Psoas muscle (tissue), 8 donors: ENCODE measurements around the gene GDPD5. TPM values are rescaled to one million over a fixed set of nuclear protein-coding genes. Genes with fewer than 3 reads are reported as not detected.

Experiments used
- ATAC-seq, 4 donors: fragments of 200-7000 bp; cut with Tn5 transposase; one replicate each; pipeline ENCODE4 v1.9.1; 2020; ENCODE audit warnings: moderate library complexity in 3 of 4, mild to moderate bottlenecking in 2 of 4
- DNase-seq, 2 donors: peaks; one replicate each; pipeline ENCODE4 v3.0.0-alpha.2; 2020
- H3K27ac ChIP-seq: fragments of 200-600 bp; one replicate; pipeline ENCODE4 v1.8.0; 2022
- H3K27me3 ChIP-seq, 3 donors: fragments of 200-600 bp in 1 of 3; one replicate each; pipeline versions ENCODE4 v1.6.1 to v1.8.0; 2013 to 2022; ENCODE audit warnings: low read length in 2 of 3, mild to moderate bottlenecking in 2 of 3, moderate library complexity in 1 of 3; ENCODE audit not compliant: insufficient read depth in 3 of 3
- H3K36me3 ChIP-seq, 2 donors: fragments of 200-600 bp in 1 of 2; one replicate each; pipeline versions ENCODE4 v1.6.1 to v1.8.0; 2013 to 2022; ENCODE audit warnings: low read depth in 1 of 2, mild to moderate bottlenecking in 1 of 2, moderate library complexity in 1 of 2; ENCODE audit not compliant: insufficient read depth in 1 of 2
- H3K4me1 ChIP-seq: fragments of 200-600 bp; one replicate; pipeline ENCODE4 v1.8.0; 2022
- H3K4me3 ChIP-seq: fragments of 200-600 bp; one replicate; pipeline ENCODE4 v1.8.0; 2022; ENCODE audit warnings: mild to moderate bottlenecking
- H3K9me3 ChIP-seq: fragments of 200-600 bp; one replicate; pipeline ENCODE4 v1.8.0; 2022
- WGBS, 3 donors: extraction: QIAGEN DNeasy Blood & Tissue Kit; methylation state at CpG; one replicate each; pipeline versions ENCODE4 v1.1.6 to v1.1.7; 2013; 5-methylcytosine and 5-hydroxymethylcytosine counted together
- intact Hi-C, 2 donors: fragments of 100-400 bp; cut with DNase I; formaldehyde crosslinking; loops; one replicate each; pipeline versions ENCODE4 v1.11.0 to v1.14.2; 2022
- polyA plus RNA-seq, 3 donors: library from polyadenylated mRNA; stranded (reverse); fragments of 200-250 nt; gene quantifications; one replicate each; pipeline ENCODE4 v1.2.3, GENCODE V29; 2013
- total RNA-seq, 4 donors: library from RNA; stranded (reverse); fragmentation: NEBNext Ultra II Directional in 2 of 4; extraction: Animal tissue kit (Norgen Biotek cat#: 25700) in 2 of 4; gene quantifications; one replicate each; pipeline versions ENCODE4 v1.2.1 to v1.2.4, GENCODE V29; 2021 to 2023
- TF ChIP-seq, protein P1 (sequence below): fragments of 200-600 bp; IDR thresholded peaks from one replicate; pipeline ENCODE4 v1.8.0; 2022; ENCODE audit warnings: antibody characterized with exemption
- donor health status: healthy with polysubstance abuse.
- donor health status: DM: no; HTN: no; CAD: no; lungs with moderate emphysema.
- donor health status: Bipolar disorder and iron deficiency.
- donor health status: healthy.
- donor health status: DM: yes; HTN: yes; CAD: no.
- donor health status: DM: no; HTN: no; CAD: no.
- donor health status: DM: no; HTN: no; CAD: no.
- donor health status: DM: yes; HTN: yes; CAD: no.

GDPD5 gene
- total and polyA plus RNA-seq, 7 donors, result 2.7 to 16.5 (median 11.5) TPM

DNA sequence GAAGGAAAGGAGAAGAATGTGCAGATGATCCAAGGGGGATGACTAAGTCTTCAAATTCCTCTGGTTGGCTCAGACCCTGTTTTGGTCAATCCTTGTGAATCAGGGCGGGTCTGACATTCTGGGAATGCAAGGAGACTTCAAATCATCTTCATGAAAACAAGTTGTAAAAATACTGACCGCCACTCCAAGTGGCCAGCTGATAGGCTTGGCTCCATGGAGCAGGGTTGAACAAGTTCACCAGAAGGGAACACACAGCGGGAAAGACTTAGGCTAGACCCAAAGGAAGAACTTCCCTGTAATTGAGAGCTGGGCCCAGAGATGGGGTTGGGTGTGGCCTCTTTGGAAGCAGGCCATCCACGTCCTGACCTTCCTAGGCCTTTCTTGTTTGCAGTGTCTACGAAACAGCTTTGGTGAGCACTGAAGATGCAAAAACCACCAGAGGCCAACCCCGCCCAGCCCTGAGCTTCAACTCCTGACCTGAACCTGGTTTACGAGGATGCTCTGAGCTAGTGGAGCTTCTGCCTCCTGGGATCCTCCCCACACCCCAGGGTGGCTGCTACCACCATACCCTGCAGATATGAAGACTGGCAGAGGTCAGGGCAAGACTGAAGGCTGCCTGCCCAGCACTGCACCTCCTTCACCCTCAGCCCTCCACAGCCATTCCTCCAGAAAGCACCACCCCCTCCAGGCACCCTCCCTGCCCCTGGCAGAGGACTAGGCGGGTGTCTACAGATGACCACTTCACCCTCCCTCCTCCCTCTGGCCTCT lies 26.1 kb downstream of the GDPD5 start:
- peak; percentile 46 to 79 (median 66) for ATAC-seq

DNA sequence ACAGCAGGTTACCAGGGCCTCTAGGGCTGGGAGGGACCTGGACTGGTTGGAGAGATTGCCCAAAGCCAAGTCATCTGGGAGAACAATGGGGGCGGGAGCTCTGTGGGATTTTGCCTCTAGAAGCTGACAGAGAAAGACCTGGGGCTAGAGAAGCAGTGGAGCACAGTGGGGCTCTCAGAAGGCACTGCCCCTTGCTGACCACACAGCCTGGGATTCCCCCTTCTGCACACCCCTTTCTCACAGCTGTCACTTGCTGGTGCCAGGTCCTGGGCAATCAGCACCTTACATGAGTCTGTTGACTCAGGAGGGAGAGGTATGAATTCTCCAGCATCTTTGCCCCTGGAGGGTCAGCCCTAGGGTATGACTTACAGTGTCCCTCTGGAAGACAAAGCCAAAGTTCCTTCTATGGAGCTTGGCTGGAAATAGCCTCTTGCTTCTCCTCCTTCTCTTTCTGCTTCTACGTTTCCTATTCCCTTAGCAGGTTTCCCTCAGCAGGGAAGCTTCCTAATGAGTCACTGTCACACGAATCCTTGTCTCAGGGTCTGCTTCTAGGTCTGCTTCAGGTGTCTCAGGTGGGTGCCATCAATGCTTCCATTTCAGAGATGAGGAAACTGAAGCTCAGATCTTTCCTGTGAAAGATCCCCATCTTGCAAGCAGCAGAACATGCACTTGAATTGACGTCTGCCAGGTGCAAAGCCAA lies 27.0 kb downstream of the GDPD5 start:
- H3K27ac ChIP-seq, result peak overlapping the region; percentile 3
- TF ChIP-seq, protein P1, sequence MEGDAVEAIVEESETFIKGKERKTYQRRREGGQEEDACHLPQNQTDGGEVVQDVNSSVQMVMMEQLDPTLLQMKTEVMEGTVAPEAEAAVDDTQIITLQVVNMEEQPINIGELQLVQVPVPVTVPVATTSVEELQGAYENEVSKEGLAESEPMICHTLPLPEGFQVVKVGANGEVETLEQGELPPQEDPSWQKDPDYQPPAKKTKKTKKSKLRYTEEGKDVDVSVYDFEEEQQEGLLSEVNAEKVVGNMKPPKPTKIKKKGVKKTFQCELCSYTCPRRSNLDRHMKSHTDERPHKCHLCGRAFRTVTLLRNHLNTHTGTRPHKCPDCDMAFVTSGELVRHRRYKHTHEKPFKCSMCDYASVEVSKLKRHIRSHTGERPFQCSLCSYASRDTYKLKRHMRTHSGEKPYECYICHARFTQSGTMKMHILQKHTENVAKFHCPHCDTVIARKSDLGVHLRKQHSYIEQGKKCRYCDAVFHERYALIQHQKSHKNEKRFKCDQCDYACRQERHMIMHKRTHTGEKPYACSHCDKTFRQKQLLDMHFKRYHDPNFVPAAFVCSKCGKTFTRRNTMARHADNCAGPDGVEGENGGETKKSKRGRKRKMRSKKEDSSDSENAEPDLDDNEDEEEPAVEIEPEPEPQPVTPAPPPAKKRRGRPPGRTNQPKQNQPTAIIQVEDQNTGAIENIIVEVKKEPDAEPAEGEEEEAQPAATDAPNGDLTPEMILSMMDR, result no peak
- H3K27me3 ChIP-seq, result no peaks in the 10 kb centered on the region
- H3K36me3 ChIP-seq, result no peaks in the 10 kb centered on the region
- H3K9me3 ChIP-seq, result no peaks in the 10 kb centered on the region
- H3K4me1 ChIP-seq, result peaks cover 10% of the 10 kb centered on the region
- ATAC-seq (peak in 3 of 4 donors; percentile 19 to 44 (median 31)), DNase-seq (peak in 1 of 2 donors; percentile 46)
- WGBS, 3 donors, result 61 to 75% (median 63%) methylated on average over 4 of the region's 4 CpGs
- intact Hi-C loops, result no loop called here
- H3K4me3 ChIP-seq, result no peak overlapping the region

More for the DNA sequence above, 26.1 kb downstream of the GDPD5 start:
- Histone ChIP-seq H3K27ac (no peak overlapping the region), H3K9me3 (no peaks in the 10 kb centered on the region), H3K36me3 (no peaks in the 10 kb centered on the region), H3K27me3 (no peaks in the 10 kb centered on the region), H3K4me1 (peaks cover 10% of the 10 kb centered on the region), H3K4me3 (no peak overlapping the region)
- DNase-seq, result peak; percentile 72 to 84
- intact Hi-C loops, result no loop called here
- 72 to 77% (median 75%) methylated on average over 8 of the region's 8 CpGs for WGBS, 3 donors
- TF ChIP-seq, protein P1, result no peak

- Histone ChIP-seq H3K9me3 (no peaks in the 10 kb centered on the region), H3K36me3 (no peaks in the 10 kb centered on the region), H3K27ac (no peak overlapping the region), H3K4me1 (peaks cover 11% of the 10 kb centered on the region), H3K4me3 (no peak overlapping the region), H3K27me3 (no peaks in the 10 kb centered on the region)
- peak in 1 of 2 donors; percentile 42 for DNase-seq
- TF ChIP-seq, protein P1, result no peak
- intact Hi-C loops, result no loop called here
- 82 to 92% (median 83%) methylated on average over 5 of the region's 5 CpGs for WGBS, 3 donors
- ATAC-seq, result no peak
Measured at GRCh38 chr11:75497788-75498409, 27.8 kb downstream of the GDPD5 start.

DNA sequence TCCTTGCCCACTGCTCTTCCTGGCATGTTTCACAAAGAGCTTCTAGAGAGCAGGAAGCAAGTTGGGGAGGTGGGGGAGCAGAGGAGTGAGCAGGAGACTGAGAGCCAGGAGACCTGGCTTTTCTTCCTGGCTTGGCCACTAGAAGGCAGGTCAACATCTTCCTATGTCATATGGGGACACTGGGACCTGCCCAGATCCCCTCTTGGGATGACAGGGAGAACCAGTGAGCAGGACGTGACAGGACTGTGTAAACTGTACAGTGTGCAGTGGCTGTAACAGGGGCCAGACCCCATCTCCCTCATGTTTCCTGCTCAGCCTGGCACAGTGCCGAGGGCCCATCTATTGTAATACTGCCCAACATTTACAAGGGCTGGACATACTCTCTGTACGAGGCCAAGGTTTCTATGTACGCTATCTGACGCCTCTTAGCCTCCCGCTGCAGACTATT lies 29.4 kb downstream of the GDPD5 start:
- Histone ChIP-seq H3K27me3 (no peaks in the 10 kb centered on the region), H3K27ac (no peak overlapping the region), H3K9me3 (no peaks in the 10 kb centered on the region), H3K4me1 (peaks cover 18% of the 10 kb centered on the region), H3K36me3 (no peaks in the 10 kb centered on the region), H3K4me3 (no peak overlapping the region)
- DNase-seq, result peak in 1 of 2 donors; percentile 44
- ATAC-seq, result peak in 2 of 4 donors; percentile 32 to 35
- TF ChIP-seq, protein P1, result no peak
- intact Hi-C loops, result no loop called here
- WGBS, 3 donors, result 62 to 73% (median 71%) methylated on average over 6 of the region's 6 CpGs
